ENCODE measurements around the gene SV2C.

Gene SV2C

GRCh38 chr5:76388791-76389512, 305.8 kb downstream of the SV2C start:
- no peak for DNase-seq

- DNase-seq: no peak
These were observed 306.5 kb downstream of the SV2C start for GRCh38 chr5:76389513-76390154.

GRCh38 chr5:76391014-76391413, 307.8 kb downstream of the SV2C start:
- peak; percentile 18 for DNase-seq

- DNase-seq: no peak
These were observed 310.0 kb downstream of the SV2C start for GRCh38 chr5:76393035-76393680.

GRCh38 chr5:76397200-76397599, 314.0 kb downstream of the SV2C start:
- no peak for DNase-seq

GRCh38 chr5:76399268-76399667, 316.1 kb downstream of the SV2C start:
- DNase-seq: no peak

GRCh38 chr5:76400466-76400865, 317.3 kb downstream of the SV2C start:
- no peak for DNase-seq

GRCh38 chr5:76401801-76402250, 318.6 kb downstream of the SV2C start:
- peak; percentile 17 for DNase-seq

- DNase-seq: peak; percentile 91
These were observed 319.2 kb downstream of the SV2C start for GRCh38 chr5:76402251-76402885.

GRCh38 chr5:76402886-76403765, 319.9 kb downstream of the SV2C start, which contains the start of gene IQGAP2:
TSS of gene IQGAP2 (plus strand) at chr5:76403285. CDS start at chr5:76403546, 261 bp downstream.
- DNase-seq: peak; percentile 86
